T-helper 17 cell (primary cell): Measurements from ENCODE around the gene EVC2. TPM values are rescaled to one million over a fixed set of nuclear protein-coding genes. Genes with fewer than 3 reads are reported as not detected.

ENCODE experiments used
- ATAC-seq: fragments of 150-1000 bp; cut with Tn5 transposase; 2 replicates; pipeline ENCODE4 v1.10.0; 2021; ENCODE audit warnings: mild to moderate bottlenecking, moderate library complexity
- DNase-seq, 3 donors: peaks; one replicate each; pipeline versions ENCODE4 v3.0.0 to v3.0.0-alpha.2; 2020 to 2021
- H3K9me3 ChIP-seq: one replicate; pipeline ENCODE4 v1.7.0; 2013; ENCODE audit warnings: low read length, mild to moderate bottlenecking; ENCODE audit not compliant: control insufficient read depth, poor library complexity, severe bottlenecking
- H3K27ac Mint-ChIP-seq: one replicate; pipeline ENCODE4 v1.8.0; 2022; ENCODE audit warnings: mild to moderate bottlenecking, moderate library complexity, mixed read lengths
- H3K27me3 Mint-ChIP-seq: one replicate; pipeline ENCODE4 v1.8.0; 2022; ENCODE audit warnings: mixed read lengths
- H3K36me3 Mint-ChIP-seq: one replicate; pipeline ENCODE4 v1.8.0; 2022; ENCODE audit warnings: low read depth, mixed read lengths
- H3K4me1 Mint-ChIP-seq: one replicate; pipeline ENCODE4 v1.8.0; 2022; ENCODE audit warnings: mild to moderate bottlenecking, mixed read lengths
- H3K4me3 Mint-ChIP-seq: one replicate; pipeline ENCODE4 v1.8.0; 2022; ENCODE audit warnings: mild to moderate bottlenecking, moderate library complexity, mixed read lengths
- total RNA-seq, 4 donors: library from RNA in 2 of 4; stranded (reverse) in 2 of 4; gene quantifications; one replicate each; pipeline ENCODE4 v1.2.3 and lab custom pipeline; 2022 to 2026

The EVC2 gene
- total RNA-seq, 2 donors from 2014 or later = 3.6 to 6.8 TPM

GRCh38 chr4:5568931-5569330 is 139.4 kb downstream of the EVC2 start:
- no peaks in the 10 kb centered on the region for H3K9me3 ChIP-seq
- no peak overlapping the region for H3K27ac Mint-ChIP-seq
- no peaks in the 10 kb centered on the region for H3K36me3 Mint-ChIP-seq
- DNase-seq (no peak), ATAC-seq (no peak)
- H3K4me3 Mint-ChIP-seq = no peak overlapping the region
- no peaks in the 10 kb centered on the region for H3K27me3 Mint-ChIP-seq
- no peaks in the 10 kb centered on the region for H3K4me1 Mint-ChIP-seq

DNA sequence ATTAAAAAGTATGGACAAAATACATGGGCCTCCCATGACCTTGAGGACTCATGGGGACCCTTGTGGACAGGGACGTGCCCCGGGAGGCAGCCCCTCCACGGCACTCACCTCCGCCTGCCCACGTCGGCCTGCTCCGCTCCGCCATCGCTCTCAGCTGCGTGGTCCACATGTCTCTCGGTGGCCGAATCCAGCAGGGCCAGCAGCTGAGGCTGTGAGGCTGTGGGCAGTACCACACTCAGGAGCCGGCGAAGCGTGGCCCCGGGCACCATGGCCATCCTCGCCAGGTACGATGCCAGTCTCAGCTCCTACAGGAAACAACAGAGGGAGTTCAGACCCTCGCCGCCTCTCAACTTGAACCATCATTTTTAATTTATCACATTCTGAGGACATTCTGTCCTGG is 140.0 kb downstream of the EVC2 start:
- DNase-seq (no peak), ATAC-seq (no peak)
- H3K27me3 Mint-ChIP-seq = no peaks in the 10 kb centered on the region
- H3K4me1 Mint-ChIP-seq = no peaks in the 10 kb centered on the region
- H3K4me3 Mint-ChIP-seq = no peak overlapping the region
- no peaks in the 10 kb centered on the region for H3K9me3 ChIP-seq
- no peaks in the 10 kb centered on the region for H3K36me3 Mint-ChIP-seq
- no peak overlapping the region for H3K27ac Mint-ChIP-seq

- H3K9me3 ChIP-seq = no peaks in the 10 kb centered on the region
- H3K4me3 Mint-ChIP-seq = no peak overlapping the region
- H3K27me3 Mint-ChIP-seq = no peaks in the 10 kb centered on the region
- no peaks in the 10 kb centered on the region for H3K36me3 Mint-ChIP-seq
- no peak overlapping the region for H3K27ac Mint-ChIP-seq
- H3K4me1 Mint-ChIP-seq = no peaks in the 10 kb centered on the region
- ATAC-seq (no peak), DNase-seq (no peak)
Measured at GRCh38 chr4:5566991-5567390, 141.4 kb downstream of the EVC2 start.

DNA sequence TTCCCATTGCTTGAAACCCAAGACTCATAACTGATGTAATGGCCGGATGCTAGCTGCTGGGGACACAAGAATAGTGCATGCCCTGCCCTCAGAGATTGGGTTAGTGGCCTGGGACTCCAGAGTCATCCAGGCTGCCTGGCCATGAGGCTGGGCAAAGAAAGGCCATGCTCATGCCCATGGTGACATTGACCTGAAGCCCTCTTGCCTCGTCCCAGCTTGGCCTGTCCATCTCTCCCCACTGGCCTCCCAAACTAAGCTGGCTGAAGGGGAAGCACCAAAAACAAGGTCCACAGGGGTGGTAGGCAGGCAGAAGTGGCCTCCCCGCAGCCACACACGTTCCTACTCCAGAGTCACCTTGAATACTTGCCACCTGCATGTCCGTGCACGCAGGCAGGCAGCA is 141.8 kb downstream of the EVC2 start:
- DNase-seq (no peak), ATAC-seq (no peak)
- no peak overlapping the region for H3K27ac Mint-ChIP-seq
- no peaks in the 10 kb centered on the region for H3K4me1 Mint-ChIP-seq
- H3K36me3 Mint-ChIP-seq = no peaks in the 10 kb centered on the region
- no peak overlapping the region for H3K4me3 Mint-ChIP-seq
- no peaks in the 10 kb centered on the region for H3K9me3 ChIP-seq
- no peaks in the 10 kb centered on the region for H3K27me3 Mint-ChIP-seq

DNA sequence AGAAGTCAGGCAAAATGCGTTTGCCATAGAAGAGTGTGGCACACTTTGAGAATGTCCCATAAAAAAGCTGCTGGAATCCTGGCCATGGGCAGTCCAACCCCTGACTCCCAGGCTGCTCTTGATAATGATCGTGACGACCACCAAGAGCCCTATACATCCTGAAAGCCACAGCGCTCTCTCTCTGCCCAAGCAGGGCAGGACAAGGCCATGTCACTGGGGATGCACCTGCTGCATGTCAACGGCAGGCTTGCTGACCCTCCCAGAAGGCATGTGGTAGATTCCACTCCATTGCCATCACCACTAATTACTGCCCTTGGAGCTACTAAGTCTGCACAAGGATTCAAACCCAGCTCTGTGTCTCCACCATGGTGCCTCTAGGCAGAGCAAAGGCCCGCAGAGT is 144.5 kb downstream of the EVC2 start:
- H3K4me1 Mint-ChIP-seq = no peaks in the 10 kb centered on the region
- no peaks in the 10 kb centered on the region for H3K9me3 ChIP-seq
- no peak for DNase-seq
- no peak overlapping the region for H3K27ac Mint-ChIP-seq
- ATAC-seq = no peak
- H3K4me3 Mint-ChIP-seq = no peak overlapping the region
- H3K36me3 Mint-ChIP-seq = no peaks in the 10 kb centered on the region
- no peaks in the 10 kb centered on the region for H3K27me3 Mint-ChIP-seq

DNA sequence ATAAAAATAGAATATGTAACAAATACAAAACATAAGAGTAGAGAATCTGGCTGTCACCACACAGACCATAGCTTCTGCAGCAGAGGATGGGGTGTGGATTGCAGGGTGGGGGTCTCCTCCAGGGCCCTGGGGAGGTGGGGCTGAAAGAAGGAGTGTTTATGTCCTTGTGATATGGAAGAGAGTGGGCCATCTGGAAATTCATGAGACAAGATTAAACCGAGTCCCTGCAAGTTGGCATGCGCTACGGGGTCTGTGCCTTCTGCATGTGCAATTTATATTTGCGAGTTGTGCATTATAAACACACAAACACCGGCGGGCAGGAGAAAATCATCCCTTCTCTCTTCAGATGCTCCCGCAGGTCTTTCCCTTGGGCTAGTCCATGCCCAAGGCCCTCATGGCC is 145.9 kb downstream of the EVC2 start:
- no peaks in the 10 kb centered on the region for H3K9me3 ChIP-seq
- H3K27ac Mint-ChIP-seq = no peak overlapping the region
- H3K27me3 Mint-ChIP-seq = no peaks in the 10 kb centered on the region
- H3K4me1 Mint-ChIP-seq = no peaks in the 10 kb centered on the region
- no peak overlapping the region for H3K4me3 Mint-ChIP-seq
- ATAC-seq = no peak
- DNase-seq = no peak
- H3K36me3 Mint-ChIP-seq = no peaks in the 10 kb centered on the region

- no peak for DNase-seq
- H3K27ac Mint-ChIP-seq = no peak overlapping the region
- no peak for ATAC-seq
Measured at GRCh38 chr4:5561286-5561685, 147.1 kb downstream of the EVC2 start.

GRCh38 chr4:5558502-5558901 is 149.9 kb downstream of the EVC2 start:
- no peak overlapping the region for H3K4me3 Mint-ChIP-seq
- H3K9me3 ChIP-seq = no peaks in the 10 kb centered on the region
- ATAC-seq (no peak), DNase-seq (no peak)
- H3K4me1 Mint-ChIP-seq = no peaks in the 10 kb centered on the region
- H3K27ac Mint-ChIP-seq = no peak overlapping the region
- no peaks in the 10 kb centered on the region for H3K27me3 Mint-ChIP-seq
- H3K36me3 Mint-ChIP-seq = no peaks in the 10 kb centered on the region

More at GRCh38 chr4:5561286-5561685, 147.1 kb downstream of the EVC2 start:
- no peaks in the 10 kb centered on the region for H3K36me3 Mint-ChIP-seq
- H3K27me3 Mint-ChIP-seq = no peaks in the 10 kb centered on the region
- no peaks in the 10 kb centered on the region for H3K9me3 ChIP-seq
- no peak overlapping the region for H3K4me3 Mint-ChIP-seq
- no peaks in the 10 kb centered on the region for H3K4me1 Mint-ChIP-seq

DNA sequence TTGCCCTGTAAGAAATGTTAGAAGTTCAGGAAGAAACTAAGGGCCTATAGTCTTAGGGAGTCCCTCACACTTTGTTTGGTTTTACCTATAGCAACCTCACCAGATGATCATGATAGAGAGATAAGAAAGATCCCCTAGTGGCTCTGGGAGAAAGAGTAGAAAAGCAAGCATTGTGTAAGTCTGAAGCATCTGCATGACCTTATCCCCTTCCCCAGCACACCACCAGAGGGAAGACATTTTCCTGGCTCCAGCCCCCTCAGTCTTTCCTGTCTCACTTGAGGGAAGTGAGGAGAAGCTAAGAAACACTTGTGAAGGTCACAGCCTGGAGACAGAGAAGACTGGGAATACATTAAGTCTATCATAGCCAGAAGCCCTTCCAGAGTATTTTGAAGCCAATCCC is 154.0 kb downstream of the EVC2 start:
- Mint-ChIP-seq H3K4me3 (no peak overlapping the region), H3K36me3 (no peaks in the 10 kb centered on the region), H3K27me3 (no peaks in the 10 kb centered on the region), H3K27ac (no peak overlapping the region), H3K4me1 (no peaks in the 10 kb centered on the region)
- H3K9me3 ChIP-seq = no peaks in the 10 kb centered on the region
- no peak for ATAC-seq
- DNase-seq = no peak

- no peaks in the 10 kb centered on the region for H3K27me3 Mint-ChIP-seq
- H3K36me3 Mint-ChIP-seq = no peaks in the 10 kb centered on the region
- no peaks in the 10 kb centered on the region for H3K9me3 ChIP-seq
- no peaks in the 10 kb centered on the region for H3K4me1 Mint-ChIP-seq
- H3K27ac Mint-ChIP-seq = no peak overlapping the region
- no peak overlapping the region for H3K4me3 Mint-ChIP-seq
- ATAC-seq (no peak), DNase-seq (no peak)
Measured at GRCh38 chr4:5553801-5554200, 154.6 kb downstream of the EVC2 start.

- Mint-ChIP-seq H3K4me1 (no peaks in the 10 kb centered on the region), H3K36me3 (no peaks in the 10 kb centered on the region), H3K27me3 (no peaks in the 10 kb centered on the region), H3K27ac (no peak overlapping the region), H3K4me3 (no peak overlapping the region)
- ATAC-seq (no peak), DNase-seq (no peak)
- no peaks in the 10 kb centered on the region for H3K9me3 ChIP-seq
Measured at GRCh38 chr4:5552451-5552850, 155.9 kb downstream of the EVC2 start.

DNA sequence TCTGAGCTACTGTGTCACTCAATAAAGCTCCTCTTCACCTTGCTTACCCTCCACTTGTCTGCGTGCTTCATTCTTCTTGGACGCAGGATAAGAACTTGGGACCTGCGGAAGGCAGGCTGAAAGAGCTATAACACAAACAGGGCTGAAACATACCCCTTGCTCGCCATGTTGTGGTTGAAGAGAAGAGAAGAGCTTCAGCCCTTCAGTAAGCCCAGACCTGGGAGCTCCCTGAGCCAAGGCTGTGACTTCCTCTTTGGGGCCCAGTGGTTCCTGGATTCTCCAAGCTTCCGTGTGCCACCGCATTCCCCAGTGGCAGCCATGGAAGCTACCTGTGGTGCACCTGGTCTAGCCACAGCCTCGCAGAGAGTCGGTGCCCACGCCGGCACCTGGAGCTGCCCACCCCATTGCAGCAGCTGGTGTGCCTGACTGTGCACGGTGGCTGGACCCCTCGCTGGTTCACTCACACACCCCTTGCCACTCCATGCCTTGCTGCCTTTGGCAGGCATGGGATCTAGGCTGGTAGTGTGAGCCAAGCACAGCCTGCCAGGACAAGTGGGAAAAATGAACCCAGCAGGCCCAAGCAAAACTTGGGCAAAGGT is 160.6 kb downstream of the EVC2 start:
- no peaks in the 10 kb centered on the region for H3K27me3 Mint-ChIP-seq
- H3K4me3 Mint-ChIP-seq = no peak overlapping the region
- DNase-seq = no peak
- peaks cover 2% of the 10 kb centered on the region for H3K36me3 Mint-ChIP-seq
- no peak for ATAC-seq
- no peaks in the 10 kb centered on the region for H3K9me3 ChIP-seq
- no peak overlapping the region for H3K27ac Mint-ChIP-seq
- H3K4me1 Mint-ChIP-seq = no peaks in the 10 kb centered on the region

DNA sequence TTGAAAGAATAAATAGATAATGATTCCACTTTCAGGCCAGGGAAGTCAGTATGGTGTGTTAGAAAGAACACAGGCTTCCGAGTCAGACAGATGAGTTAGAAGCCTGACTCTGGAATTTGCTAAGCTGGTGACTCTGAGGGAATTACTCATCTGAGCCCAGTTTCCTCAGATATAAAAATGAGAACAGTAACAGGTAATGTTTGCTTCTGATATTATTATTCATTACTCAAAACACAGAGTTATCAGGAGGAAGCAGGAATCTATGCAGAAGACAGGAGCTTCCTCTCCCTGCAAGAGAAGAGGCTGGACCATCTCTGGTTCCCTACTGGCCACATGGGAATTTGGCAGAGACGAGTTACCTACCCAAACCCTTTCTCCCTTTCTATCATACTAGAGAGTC is 163.1 kb downstream of the EVC2 start:
- ATAC-seq (no peak), DNase-seq (no peak)
- Mint-ChIP-seq H3K36me3 (peaks cover 2% of the 10 kb centered on the region), H3K27ac (no peak overlapping the region), H3K4me1 (no peaks in the 10 kb centered on the region), H3K27me3 (no peaks in the 10 kb centered on the region), H3K4me3 (no peak overlapping the region)
- H3K9me3 ChIP-seq = no peaks in the 10 kb centered on the region

DNA sequence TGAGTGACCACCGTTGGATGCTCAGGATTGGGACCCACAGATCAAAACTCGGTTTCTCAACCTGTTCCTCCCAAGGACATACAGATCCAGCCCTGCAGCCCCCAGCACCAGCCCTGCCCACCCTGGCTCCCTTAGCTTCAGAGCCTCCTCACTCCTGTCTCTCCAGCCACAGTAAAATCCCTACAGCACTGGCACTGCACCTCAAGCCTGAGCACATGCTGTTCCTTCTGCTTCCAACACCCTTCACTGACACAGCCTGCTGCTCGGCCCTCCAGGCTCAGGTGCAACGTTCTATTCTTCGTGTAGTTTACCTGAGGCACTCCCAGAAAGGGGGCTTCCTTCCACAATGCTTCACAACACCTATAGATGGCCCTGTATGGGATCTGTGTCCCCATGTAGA is 163.6 kb downstream of the EVC2 start:
- H3K4me3 Mint-ChIP-seq = no peak overlapping the region
- no peak for DNase-seq
- H3K27ac Mint-ChIP-seq = no peak overlapping the region

More for the DNA sequence above, 163.6 kb downstream of the EVC2 start:
- no peaks in the 10 kb centered on the region for H3K9me3 ChIP-seq
- Mint-ChIP-seq H3K36me3 (peaks cover 2% of the 10 kb centered on the region), H3K27me3 (no peaks in the 10 kb centered on the region), H3K4me1 (no peaks in the 10 kb centered on the region)
- no peak for ATAC-seq
